Nephron (organoid): ENCODE measurements around the gene FBXL15.
A peak's percentile ranks its signal among the peaks of the same experiment; 100 is the strongest.

ENCODE experiments used
- H3K27ac Mint-ChIP-seq, 3 experiments: 2 replicates each; pipeline ENCODE4 v1.8.0; 2020; ENCODE audit warnings: mixed read lengths in 3 of 3, mild to moderate bottlenecking in 2 of 3, moderate library complexity in 1 of 3
- H3K27me3 Mint-ChIP-seq: 2 replicates; pipeline ENCODE4 v1.8.0; 2021; ENCODE audit warnings: low read depth, mild to moderate bottlenecking, moderate library complexity, mixed read lengths
- H3K36me3 Mint-ChIP-seq: 2 replicates; pipeline ENCODE4 v1.8.0; 2020; ENCODE audit warnings: low read depth, mixed read lengths
- H3K4me1 Mint-ChIP-seq: 2 replicates; pipeline ENCODE4 v1.8.0; 2020; ENCODE audit warnings: mixed read lengths
- H3K4me3 Mint-ChIP-seq, 3 experiments: 2 replicates each; pipeline ENCODE4 v1.8.0; 2020; ENCODE audit warnings: mild to moderate bottlenecking in 3 of 3, mixed read lengths in 3 of 3, moderate library complexity in 2 of 3
- H3K9me3 Mint-ChIP-seq: 2 replicates; pipeline ENCODE4 v1.8.0; 2020; ENCODE audit warnings: mixed read lengths
- TF ChIP-seq, protein P1 (sequence below), 3 experiments: fragments of 200-600 bp; sonication (generic); IDR thresholded peaks; one replicate each; pipeline ENCODE4 v1.5.0; 2021; ENCODE audit warnings: antibody characterized with exemption in 3 of 3; ENCODE audit not compliant: unreplicated experiment in 3 of 3

FBXL15 gene

GRCh38 chr10:102462512-102463054 is 41.9 kb downstream of the FBXL15 start:
- Mint-ChIP-seq H3K4me3 (peak overlapping the region; percentile 88 to 91 (median 90)), H3K27me3 (peaks cover 35% of the 10 kb centered on the region), H3K4me1 (peaks cover 19% of the 10 kb centered on the region), H3K9me3 (no peaks in the 10 kb centered on the region), H3K27ac (no peak overlapping the region), H3K36me3 (no peaks in the 10 kb centered on the region)
- TF ChIP-seq, protein P1, sequence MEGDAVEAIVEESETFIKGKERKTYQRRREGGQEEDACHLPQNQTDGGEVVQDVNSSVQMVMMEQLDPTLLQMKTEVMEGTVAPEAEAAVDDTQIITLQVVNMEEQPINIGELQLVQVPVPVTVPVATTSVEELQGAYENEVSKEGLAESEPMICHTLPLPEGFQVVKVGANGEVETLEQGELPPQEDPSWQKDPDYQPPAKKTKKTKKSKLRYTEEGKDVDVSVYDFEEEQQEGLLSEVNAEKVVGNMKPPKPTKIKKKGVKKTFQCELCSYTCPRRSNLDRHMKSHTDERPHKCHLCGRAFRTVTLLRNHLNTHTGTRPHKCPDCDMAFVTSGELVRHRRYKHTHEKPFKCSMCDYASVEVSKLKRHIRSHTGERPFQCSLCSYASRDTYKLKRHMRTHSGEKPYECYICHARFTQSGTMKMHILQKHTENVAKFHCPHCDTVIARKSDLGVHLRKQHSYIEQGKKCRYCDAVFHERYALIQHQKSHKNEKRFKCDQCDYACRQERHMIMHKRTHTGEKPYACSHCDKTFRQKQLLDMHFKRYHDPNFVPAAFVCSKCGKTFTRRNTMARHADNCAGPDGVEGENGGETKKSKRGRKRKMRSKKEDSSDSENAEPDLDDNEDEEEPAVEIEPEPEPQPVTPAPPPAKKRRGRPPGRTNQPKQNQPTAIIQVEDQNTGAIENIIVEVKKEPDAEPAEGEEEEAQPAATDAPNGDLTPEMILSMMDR (IDR thresholded peaks at IDR 0.05; ENCODE audit: unreplicated experiment in 3 of 3) = no peak

DNA sequence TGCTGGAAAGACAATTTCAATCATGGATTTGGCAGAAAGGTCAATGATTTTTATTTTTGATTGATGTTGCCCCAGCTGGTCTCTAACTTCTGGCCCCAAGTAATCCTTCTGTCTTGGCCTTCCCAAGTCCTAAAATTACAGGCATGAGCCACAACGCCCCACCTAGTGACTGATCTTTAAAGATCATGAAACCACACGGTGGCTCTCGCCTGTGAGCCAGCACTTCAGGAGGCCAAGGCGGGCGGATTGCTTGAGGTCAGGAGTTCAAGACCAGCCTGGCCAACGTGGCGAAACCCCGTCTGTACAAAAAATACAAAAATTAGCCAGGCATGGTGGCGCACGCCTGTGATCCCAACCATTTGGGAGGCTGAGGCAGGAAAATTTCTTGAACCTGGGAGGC is 43.3 kb downstream of the FBXL15 start:
- peaks cover 19% of the 10 kb centered on the region for H3K4me1 Mint-ChIP-seq
- H3K4me3 Mint-ChIP-seq = no peak overlapping the region
- TF ChIP-seq, protein P1 (IDR thresholded peaks at IDR 0.05; ENCODE audit: unreplicated experiment in 3 of 3) = no peak
- H3K27ac Mint-ChIP-seq = no peak overlapping the region
- no peaks in the 10 kb centered on the region for H3K9me3 Mint-ChIP-seq
- H3K36me3 Mint-ChIP-seq = no peaks in the 10 kb centered on the region
- H3K27me3 Mint-ChIP-seq = peaks cover 35% of the 10 kb centered on the region

- TF ChIP-seq, protein P1 (IDR thresholded peaks at IDR 0.05; ENCODE audit: unreplicated experiment in 3 of 3) = no peak
- Mint-ChIP-seq H3K36me3 (no peaks in the 10 kb centered on the region), H3K27me3 (peaks cover 30% of the 10 kb centered on the region), H3K4me1 (peaks cover 19% of the 10 kb centered on the region), H3K4me3 (no peak overlapping the region), H3K9me3 (no peaks in the 10 kb centered on the region), H3K27ac (no peak overlapping the region)
Observed at GRCh38 chr10:102465466-102465865, 44.8 kb downstream of the FBXL15 start.

DNA sequence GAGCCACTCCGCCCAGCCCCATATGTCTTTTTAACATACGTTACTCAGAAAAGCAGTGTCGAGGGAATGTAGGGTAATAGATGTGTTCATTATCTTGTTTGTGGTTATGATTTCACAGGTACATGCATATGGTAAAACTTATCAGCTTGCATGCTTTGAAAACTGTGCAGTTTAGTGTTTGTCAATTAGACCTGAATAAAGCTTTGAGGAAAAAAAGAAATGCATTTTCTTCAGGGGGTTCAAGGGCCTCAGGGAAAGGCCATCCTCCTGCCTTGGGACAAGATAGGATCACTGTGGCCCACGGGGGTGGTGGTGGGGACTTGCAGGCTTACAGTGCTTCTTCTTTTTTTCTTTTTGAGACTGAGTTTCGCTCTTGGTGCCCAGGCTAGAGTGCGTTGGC is 46.7 kb downstream of the FBXL15 start:
- no peak overlapping the region for H3K27ac Mint-ChIP-seq
- H3K27me3 Mint-ChIP-seq = peaks cover 19% of the 10 kb centered on the region
- no peaks in the 10 kb centered on the region for H3K9me3 Mint-ChIP-seq
- H3K36me3 Mint-ChIP-seq = no peaks in the 10 kb centered on the region
- peaks cover 6% of the 10 kb centered on the region for H3K4me1 Mint-ChIP-seq
- H3K4me3 Mint-ChIP-seq = no peak overlapping the region
- TF ChIP-seq, protein P1 (IDR thresholded peaks at IDR 0.05; ENCODE audit: unreplicated experiment in 3 of 3) = no peak

GRCh38 chr10:102467971-102468438 is 47.4 kb downstream of the FBXL15 start:
- Mint-ChIP-seq H3K9me3 (no peaks in the 10 kb centered on the region), H3K4me1 (no peaks in the 10 kb centered on the region), H3K27me3 (peaks cover 13% of the 10 kb centered on the region), H3K4me3 (no peak overlapping the region), H3K36me3 (no peaks in the 10 kb centered on the region), H3K27ac (no peak overlapping the region)
- TF ChIP-seq, protein P1 (IDR thresholded peaks at IDR 0.05; ENCODE audit: unreplicated experiment in 3 of 3) = no peak

- Mint-ChIP-seq H3K27me3 (peaks cover 8% of the 10 kb centered on the region), H3K9me3 (no peaks in the 10 kb centered on the region), H3K4me1 (no peaks in the 10 kb centered on the region), H3K27ac (no peak overlapping the region), H3K36me3 (no peaks in the 10 kb centered on the region), H3K4me3 (no peak overlapping the region)
- TF ChIP-seq, protein P1 (IDR thresholded peaks at IDR 0.05; ENCODE audit: unreplicated experiment in 3 of 3) = no peak
Observed at GRCh38 chr10:102468683-102469082, 48.0 kb downstream of the FBXL15 start.
